ENCODE data around the gene PLEKHG1.

The PLEKHG1 gene

GRCh38 chr6:150573041-150573681, 26.5 kb upstream of the PLEKHG1 start:
- no peaks in the 10 kb centered on the region for H3K4me1 ChIP-seq (ENCODE audit: control insufficient read depth, insufficient read depth, low read length)
- H3K9me3 ChIP-seq (ENCODE audit: control insufficient read depth, insufficient read depth, low read length), result no peaks in the 10 kb centered on the region
- H3K4me3 ChIP-seq (ENCODE audit: low read depth, low read length), result no peak overlapping the region
- peaks cover 2% of the 10 kb centered on the region for H3K27me3 ChIP-seq (ENCODE audit: control insufficient read depth, insufficient read depth, low read length)
- H3K9ac ChIP-seq (ENCODE audit: low read depth, low read length), result no peak overlapping the region
- H3K36me3 ChIP-seq (ENCODE audit: control insufficient read depth, insufficient read depth, low read length), result no peaks in the 10 kb centered on the region

DNA sequence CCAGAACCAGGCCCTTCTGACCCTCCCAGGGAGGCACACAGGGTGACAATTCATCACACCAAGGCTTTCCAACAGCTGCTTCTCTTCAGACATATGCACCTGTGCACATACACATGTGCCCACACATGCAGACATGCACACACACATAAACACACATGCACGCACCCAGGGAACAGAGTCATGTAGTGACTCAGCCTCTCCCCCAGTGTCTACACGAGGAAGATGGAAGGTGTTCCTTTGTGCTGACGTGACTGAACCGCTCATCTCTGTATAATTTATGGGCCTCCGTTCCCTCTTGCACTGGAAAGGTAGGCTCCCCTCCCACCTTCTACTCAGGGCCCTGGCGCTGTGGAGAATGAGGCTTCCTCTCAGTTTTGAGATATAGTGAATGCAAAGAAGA, 23.8 kb upstream of the PLEKHG1 start:
- Histone ChIP-seq H3K9ac (ENCODE audit: low read depth, low read length) (no peak overlapping the region), H3K9me3 (ENCODE audit: control insufficient read depth, insufficient read depth, low read length) (no peaks in the 10 kb centered on the region), H3K4me1 (ENCODE audit: control insufficient read depth, insufficient read depth, low read length) (no peaks in the 10 kb centered on the region), H3K4me3 (ENCODE audit: low read depth, low read length) (no peak overlapping the region), H3K36me3 (ENCODE audit: control insufficient read depth, insufficient read depth, low read length) (no peaks in the 10 kb centered on the region), H3K27me3 (ENCODE audit: control insufficient read depth, insufficient read depth, low read length) (peaks cover 2% of the 10 kb centered on the region)

DNA sequence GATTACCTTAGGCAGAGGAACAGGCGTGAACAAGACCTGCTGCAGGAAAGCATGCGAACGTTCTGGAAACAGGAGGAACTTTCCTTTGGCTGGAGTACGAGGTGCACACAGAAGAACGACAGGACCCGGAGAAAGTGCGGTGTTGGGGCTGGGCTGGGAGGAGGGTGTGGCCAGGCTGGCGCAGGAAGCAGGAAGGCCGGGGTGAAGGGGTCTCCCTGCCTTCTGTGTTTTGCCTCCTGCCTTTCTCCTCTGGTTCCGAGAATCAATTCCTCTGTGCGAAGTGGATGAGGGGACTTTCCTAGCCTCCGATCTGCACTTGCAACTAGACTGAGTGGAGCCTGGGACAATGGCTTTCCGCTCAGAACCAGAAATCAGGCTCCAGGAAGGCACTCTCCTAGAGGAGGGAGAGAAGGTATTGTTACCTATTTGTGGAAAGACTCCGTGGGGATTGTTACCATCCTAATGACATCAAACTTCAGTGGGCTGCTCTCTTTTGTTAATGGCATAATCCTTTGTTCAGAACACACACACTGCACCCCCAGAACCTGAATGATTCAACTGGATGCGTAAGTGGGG, 22.9 kb upstream of the PLEKHG1 start:
- Histone ChIP-seq H3K9me3 (ENCODE audit: control insufficient read depth, insufficient read depth, low read length) (no peaks in the 10 kb centered on the region), H3K27me3 (ENCODE audit: control insufficient read depth, insufficient read depth, low read length) (no peaks in the 10 kb centered on the region)

GRCh38 chr6:150579611-150580010, 20.1 kb upstream of the PLEKHG1 start:
- Histone ChIP-seq H3K9me3 (ENCODE audit: control insufficient read depth, insufficient read depth, low read length) (no peaks in the 10 kb centered on the region), H3K27me3 (ENCODE audit: control insufficient read depth, insufficient read depth, low read length) (no peaks in the 10 kb centered on the region), H3K4me1 (ENCODE audit: control insufficient read depth, insufficient read depth, low read length) (no peaks in the 10 kb centered on the region)

More for the DNA sequence above, 22.9 kb upstream of the PLEKHG1 start:
- Histone ChIP-seq H3K4me3 (ENCODE audit: low read depth, low read length) (no peak overlapping the region), H3K36me3 (ENCODE audit: control insufficient read depth, insufficient read depth, low read length) (no peaks in the 10 kb centered on the region), H3K4me1 (ENCODE audit: control insufficient read depth, insufficient read depth, low read length) (no peaks in the 10 kb centered on the region), H3K9ac (ENCODE audit: low read depth, low read length) (no peak overlapping the region)

GRCh38 chr6:150580489-150580888, 19.2 kb upstream of the PLEKHG1 start:
- Histone ChIP-seq H3K9me3 (ENCODE audit: control insufficient read depth, insufficient read depth, low read length) (no peaks in the 10 kb centered on the region), H3K4me3 (ENCODE audit: low read depth, low read length) (no peak overlapping the region), H3K4me1 (ENCODE audit: control insufficient read depth, insufficient read depth, low read length) (no peaks in the 10 kb centered on the region), H3K27me3 (ENCODE audit: control insufficient read depth, insufficient read depth, low read length) (no peaks in the 10 kb centered on the region), H3K36me3 (ENCODE audit: control insufficient read depth, insufficient read depth, low read length) (no peaks in the 10 kb centered on the region), H3K9ac (ENCODE audit: low read depth, low read length) (no peak overlapping the region)

More at GRCh38 chr6:150579611-150580010, 20.1 kb upstream of the PLEKHG1 start:
- H3K4me3 ChIP-seq (ENCODE audit: low read depth, low read length), result no peak overlapping the region
- H3K36me3 ChIP-seq (ENCODE audit: control insufficient read depth, insufficient read depth, low read length), result no peaks in the 10 kb centered on the region
- no peak overlapping the region for H3K9ac ChIP-seq (ENCODE audit: low read depth, low read length)

GRCh38 chr6:150584065-150584464, 15.6 kb upstream of the PLEKHG1 start:
- Histone ChIP-seq H3K4me1 (ENCODE audit: control insufficient read depth, insufficient read depth, low read length) (no peaks in the 10 kb centered on the region), H3K9me3 (ENCODE audit: control insufficient read depth, insufficient read depth, low read length) (no peaks in the 10 kb centered on the region), H3K36me3 (ENCODE audit: control insufficient read depth, insufficient read depth, low read length) (no peaks in the 10 kb centered on the region), H3K9ac (ENCODE audit: low read depth, low read length) (no peak overlapping the region), H3K4me3 (ENCODE audit: low read depth, low read length) (no peak overlapping the region), H3K27me3 (ENCODE audit: control insufficient read depth, insufficient read depth, low read length) (no peaks in the 10 kb centered on the region)

DNA sequence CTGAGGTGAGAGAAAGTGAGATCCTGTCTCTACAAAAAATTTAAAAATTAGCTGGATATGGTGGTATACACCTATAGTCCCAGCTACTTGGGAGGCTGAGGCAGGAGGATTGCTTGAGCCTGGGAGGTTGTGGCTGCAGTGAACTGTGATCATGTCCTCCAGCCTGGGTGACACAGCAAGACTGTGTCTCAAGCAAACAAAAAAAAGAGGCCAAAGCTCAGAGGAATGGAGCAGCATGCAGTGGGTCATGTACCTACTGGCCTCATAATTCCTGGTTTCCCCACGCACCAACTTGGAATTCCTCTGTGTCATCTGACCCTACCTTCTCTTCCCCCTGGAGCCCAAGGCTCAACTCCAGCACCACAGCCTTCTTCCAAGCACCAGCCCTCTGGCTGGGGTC, 15.1 kb upstream of the PLEKHG1 start:
- H3K9me3 ChIP-seq (ENCODE audit: control insufficient read depth, insufficient read depth, low read length), result no peaks in the 10 kb centered on the region
- no peaks in the 10 kb centered on the region for H3K27me3 ChIP-seq (ENCODE audit: control insufficient read depth, insufficient read depth, low read length)
- H3K4me3 ChIP-seq (ENCODE audit: low read depth, low read length), result no peak overlapping the region
- no peaks in the 10 kb centered on the region for H3K4me1 ChIP-seq (ENCODE audit: control insufficient read depth, insufficient read depth, low read length)
- H3K36me3 ChIP-seq (ENCODE audit: control insufficient read depth, insufficient read depth, low read length), result no peaks in the 10 kb centered on the region
- H3K9ac ChIP-seq (ENCODE audit: low read depth, low read length), result no peak overlapping the region

DNA sequence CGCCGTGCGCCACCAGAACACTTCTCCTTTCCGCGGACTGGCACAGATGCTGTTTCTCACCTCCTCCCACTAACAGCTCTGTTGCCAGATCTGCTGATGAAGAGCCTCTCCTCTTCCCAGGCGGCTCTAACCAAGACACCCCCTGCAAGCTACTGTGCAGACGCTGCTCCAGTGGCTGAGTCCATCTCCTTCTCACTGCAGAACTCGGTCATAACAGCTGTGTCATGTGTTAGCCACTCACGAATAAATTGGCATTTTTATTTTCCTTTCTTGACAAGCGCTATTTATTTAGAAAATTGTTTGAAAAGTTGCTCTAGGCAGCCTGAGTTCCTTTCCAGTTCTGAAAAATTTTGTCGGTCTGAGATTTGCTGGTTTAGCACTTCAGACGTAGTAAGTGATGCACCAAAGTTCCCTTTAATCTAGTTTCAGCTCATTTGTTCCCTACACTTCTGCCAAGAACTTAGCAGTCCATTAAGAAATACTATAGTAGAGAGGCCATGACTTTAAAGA, 12.8 kb upstream of the PLEKHG1 start:
- H3K27me3 ChIP-seq (ENCODE audit: control insufficient read depth, insufficient read depth, low read length), result no peaks in the 10 kb centered on the region
- H3K36me3 ChIP-seq (ENCODE audit: control insufficient read depth, insufficient read depth, low read length), result no peaks in the 10 kb centered on the region
- no peak overlapping the region for H3K9ac ChIP-seq (ENCODE audit: low read depth, low read length)
- H3K9me3 ChIP-seq (ENCODE audit: control insufficient read depth, insufficient read depth, low read length), result no peaks in the 10 kb centered on the region
- no peaks in the 10 kb centered on the region for H3K4me1 ChIP-seq (ENCODE audit: control insufficient read depth, insufficient read depth, low read length)
- H3K4me3 ChIP-seq (ENCODE audit: low read depth, low read length), result no peak overlapping the region

GRCh38 chr6:150587637-150588036, 12.0 kb upstream of the PLEKHG1 start:
- H3K9me3 ChIP-seq (ENCODE audit: control insufficient read depth, insufficient read depth, low read length), result no peaks in the 10 kb centered on the region
- no peak overlapping the region for H3K4me3 ChIP-seq (ENCODE audit: low read depth, low read length)
- no peaks in the 10 kb centered on the region for H3K27me3 ChIP-seq (ENCODE audit: control insufficient read depth, insufficient read depth, low read length)
- H3K36me3 ChIP-seq (ENCODE audit: control insufficient read depth, insufficient read depth, low read length), result no peaks in the 10 kb centered on the region
- no peaks in the 10 kb centered on the region for H3K4me1 ChIP-seq (ENCODE audit: control insufficient read depth, insufficient read depth, low read length)
- no peak overlapping the region for H3K9ac ChIP-seq (ENCODE audit: low read depth, low read length)

GRCh38 chr6:150588888-150589499, 10.7 kb upstream of the PLEKHG1 start:
- Histone ChIP-seq H3K36me3 (ENCODE audit: control insufficient read depth, insufficient read depth, low read length) (no peaks in the 10 kb centered on the region), H3K4me1 (ENCODE audit: control insufficient read depth, insufficient read depth, low read length) (no peaks in the 10 kb centered on the region), H3K4me3 (ENCODE audit: low read depth, low read length) (no peak overlapping the region), H3K27me3 (ENCODE audit: control insufficient read depth, insufficient read depth, low read length) (no peaks in the 10 kb centered on the region), H3K9ac (ENCODE audit: low read depth, low read length) (no peak overlapping the region), H3K9me3 (ENCODE audit: control insufficient read depth, insufficient read depth, low read length) (no peaks in the 10 kb centered on the region)

GRCh38 chr6:150589852-150590251, 9.8 kb upstream of the PLEKHG1 start:
- Histone ChIP-seq H3K4me3 (ENCODE audit: low read depth, low read length) (no peak overlapping the region), H3K36me3 (ENCODE audit: control insufficient read depth, insufficient read depth, low read length) (no peaks in the 10 kb centered on the region), H3K27me3 (ENCODE audit: control insufficient read depth, insufficient read depth, low read length) (no peaks in the 10 kb centered on the region), H3K4me1 (ENCODE audit: control insufficient read depth, insufficient read depth, low read length) (no peaks in the 10 kb centered on the region), H3K9me3 (ENCODE audit: control insufficient read depth, insufficient read depth, low read length) (no peaks in the 10 kb centered on the region), H3K9ac (ENCODE audit: low read depth, low read length) (no peak overlapping the region)

DNA sequence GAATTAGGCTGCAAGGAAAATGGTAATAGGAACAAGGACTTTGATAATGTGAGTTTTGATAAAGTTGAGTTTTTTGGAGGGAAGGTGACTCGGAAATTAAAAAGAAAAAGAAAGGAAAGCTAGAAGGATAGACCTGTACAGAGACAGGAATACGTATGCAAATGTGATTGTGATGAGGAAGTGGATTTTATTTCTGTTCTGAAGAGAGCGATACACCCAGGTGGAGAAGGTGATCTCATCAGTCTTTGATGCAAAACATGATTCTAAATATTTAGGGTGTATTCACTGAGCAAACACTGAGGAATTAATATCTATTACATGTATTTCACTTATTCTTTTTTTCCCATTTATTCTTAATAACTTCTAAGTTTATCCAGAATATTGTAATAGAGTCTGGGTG, 9.2 kb upstream of the PLEKHG1 start:
- Histone ChIP-seq H3K27me3 (ENCODE audit: control insufficient read depth, insufficient read depth, low read length) (no peaks in the 10 kb centered on the region), H3K9ac (ENCODE audit: low read depth, low read length) (no peak overlapping the region), H3K4me1 (ENCODE audit: control insufficient read depth, insufficient read depth, low read length) (no peaks in the 10 kb centered on the region), H3K9me3 (ENCODE audit: control insufficient read depth, insufficient read depth, low read length) (no peaks in the 10 kb centered on the region), H3K36me3 (ENCODE audit: control insufficient read depth, insufficient read depth, low read length) (no peaks in the 10 kb centered on the region), H3K4me3 (ENCODE audit: low read depth, low read length) (no peak overlapping the region)
